Upper lobe of right lung (tissue), 1 donor: ENCODE results near the gene PDLIM7. TPM values are rescaled to one million over a fixed set of nuclear protein-coding genes. Genes with fewer than 3 reads are reported as not detected.
"Not testable (repeated sequence)": the region's sequence is repeated elsewhere in the genome, so short reads cannot be mapped to it uniquely, and the experiment has no call there.

Experiments used
- ATAC-seq: fragments of 200-7000 bp; cut with Tn5 transposase; one replicate; pipeline ENCODE4 v1.9.1; 2020; ENCODE audit warnings: mild to moderate bottlenecking, moderate library complexity
- DNase-seq: peaks from one replicate; pipeline ENCODE4 v3.0.0-alpha.2; 2020
- H3K27ac ChIP-seq: fragments of 200-600 bp; one replicate; pipeline ENCODE4 v1.8.0; 2022
- H3K27me3 ChIP-seq: fragments of 200-600 bp; one replicate; pipeline ENCODE4 v1.8.0; 2022; ENCODE audit warnings: mild to moderate bottlenecking
- H3K36me3 ChIP-seq: fragments of 200-600 bp; one replicate; pipeline ENCODE4 v1.8.0; 2022
- H3K4me1 ChIP-seq: fragments of 200-600 bp; one replicate; pipeline ENCODE4 v1.8.0; 2022
- H3K4me3 ChIP-seq: fragments of 200-600 bp; one replicate; pipeline ENCODE4 v1.8.0; 2022; ENCODE audit warnings: mild to moderate bottlenecking
- H3K9me3 ChIP-seq: fragments of 200-600 bp; one replicate; pipeline ENCODE4 v1.8.0; 2022
- CTCF ChIP-seq: fragments of 200-600 bp; IDR thresholded peaks from one replicate; pipeline ENCODE4 v1.8.0; 2022; ENCODE audit warnings: antibody characterized with exemption
- intact Hi-C: fragments of 100-400 bp; cut with DNase I; formaldehyde crosslinking; loops from one replicate; pipeline ENCODE4 v1.11.0; 2022
- total RNA-seq: library from RNA; stranded (reverse); fragmentation: NEBNext Ultra II Directional; extraction: Animal tissue kit (Norgen Biotek cat#: 25700); gene quantifications from one replicate; pipeline ENCODE4 v1.2.1, GENCODE V29; 2021
- donor health status: DM: no; HTN: yes; CAD: no; lungs with severe emphysema.

Gene PDLIM7
- total RNA-seq, 1 donor from 2014 or later = 59.1 TPM

- Histone ChIP-seq H3K4me1 (peaks cover 12% of the 10 kb centered on the region), H3K27me3 (no peaks in the 10 kb centered on the region), H3K9me3 (no peaks in the 10 kb centered on the region), H3K27ac (no peak overlapping the region), H3K4me3 (no peak overlapping the region), H3K36me3 (peaks cover 51% of the 10 kb centered on the region)
- DNase-seq (no peak), ATAC-seq (no peak)
- intact Hi-C loops = no loop called here
- TF ChIP-seq CTCF = no peak
These were observed 8.2 kb downstream of the PDLIM7 start for GRCh38 chr5:177489119-177489716.

GRCh38 chr5:177487975-177488374 is 9.4 kb downstream of the PDLIM7 start:
- TF ChIP-seq CTCF = no peak
- H3K4me3 ChIP-seq = no peak overlapping the region
- ATAC-seq = no peak
- H3K27ac ChIP-seq = no peak overlapping the region
- H3K27me3 ChIP-seq = no peaks in the 10 kb centered on the region
- no peaks in the 10 kb centered on the region for H3K9me3 ChIP-seq
- DNase-seq = no peak
- intact Hi-C loops = no loop called here
- H3K4me1 ChIP-seq = no peaks in the 10 kb centered on the region
- H3K36me3 ChIP-seq = peaks cover 60% of the 10 kb centered on the region

- no peaks in the 10 kb centered on the region for H3K4me1 ChIP-seq
- H3K27me3 ChIP-seq = no peaks in the 10 kb centered on the region
- peaks cover 60% of the 10 kb centered on the region for H3K36me3 ChIP-seq
- no peaks in the 10 kb centered on the region for H3K9me3 ChIP-seq
- DNase-seq = no peak
- intact Hi-C loops = no loop called here
- ATAC-seq = no peak
- no peak overlapping the region for H3K4me3 ChIP-seq
- H3K27ac ChIP-seq = no peak overlapping the region
- no peak for TF ChIP-seq CTCF
These were observed 10.3 kb downstream of the PDLIM7 start for GRCh38 chr5:177487144-177487543.

- Histone ChIP-seq H3K9me3 (no peaks in the 10 kb centered on the region), H3K36me3 (peaks cover 60% of the 10 kb centered on the region), H3K27ac (no peak overlapping the region), H3K27me3 (no peaks in the 10 kb centered on the region), H3K4me1 (no peaks in the 10 kb centered on the region), H3K4me3 (no peak overlapping the region)
- TF ChIP-seq CTCF = no peak
- intact Hi-C loops = no loop called here
- DNase-seq (no peak), ATAC-seq (no peak)
These were observed 11.1 kb downstream of the PDLIM7 start for GRCh38 chr5:177486256-177486655.

- DNase-seq, H3K27ac ChIP-seq, H3K4me1 ChIP-seq, H3K4me3 ChIP-seq, ATAC-seq, H3K9me3 ChIP-seq, H3K27me3 ChIP-seq, intact Hi-C loops: not testable (repeated sequence)
- peaks cover 57% of the 10 kb centered on the region for H3K36me3 ChIP-seq
These were observed 11.7 kb downstream of the PDLIM7 start for GRCh38 chr5:177485753-177486152.

GRCh38 chr5:177484902-177485549 is 12.4 kb downstream of the PDLIM7 start:
- Histone ChIP-seq H3K36me3 (peaks cover 49% of the 10 kb centered on the region), H3K9me3 (no peaks in the 10 kb centered on the region), H3K27ac (no peak overlapping the region), H3K27me3 (no peaks in the 10 kb centered on the region), H3K4me3 (no peak overlapping the region), H3K4me1 (peaks cover 1% of the 10 kb centered on the region)
- ATAC-seq (no peak), DNase-seq (no peak)
- intact Hi-C loops = no loop called here
- TF ChIP-seq CTCF = no peak
